ENCODE measurements around the gene HMGB3.

- TF ChIP-seq POLR2A (IDR thresholded peaks at IDR 0.05) (peak; percentile 72), CTCF (IDR thresholded peaks at IDR 0.05) (no peak)
These were observed 15.3 kb upstream of the HMGB3 start for GRCh38 chrX:150967786-150968185.
